CD14-positive monocyte (primary cell): ENCODE measurements around the gene HOXB5. TPM values are rescaled to one million over a fixed set of nuclear protein-coding genes. Genes with fewer than 3 reads are reported as not detected.
A peak's percentile ranks its signal among the peaks of the same experiment; 100 is the strongest.

ENCODE experiments used
- DNase-seq, 3 donors: peaks; one replicate each; pipeline ENCODE4 v3.0.0-alpha.2; 2011 to 2022
- H2AFZ ChIP-seq: 2 replicates; pipeline ENCODE4 v1.6.0; 2012; ENCODE audit warnings: mild to moderate bottlenecking, low read depth, low read length, inconsistent platforms; ENCODE audit not compliant: insufficient read depth, poor library complexity, severe bottlenecking
- H3K27ac ChIP-seq, 2 donors: 1 replicate in 1 of 2; 2 replicates in 1 of 2; pipeline ENCODE4 v1.5.1; 2012 to 2013; ENCODE audit warnings: low read length in 2 of 2, control low read depth in 1 of 2, inconsistent platforms in 1 of 2, low read depth in 1 of 2, mild to moderate bottlenecking in 1 of 2
- H3K27me3 ChIP-seq, 2 donors: one replicate each; pipeline versions ENCODE4 v1.6.0 to v1.6.1; 2011 to 2013; ENCODE audit warnings: low read length in 2 of 2; ENCODE audit not compliant: control insufficient read depth in 2 of 2, insufficient read depth in 2 of 2
- H3K36me3 ChIP-seq, 2 donors: replicated peaks in 1 of 2; 1 replicate in 1 of 2; 2 replicates in 1 of 2; pipeline versions ENCODE4 v1.5.1 to v1.6.1; 2012 to 2013; ENCODE audit warnings: low read length in 2 of 2, control low read depth in 1 of 2, inconsistent platforms in 1 of 2, mild to moderate bottlenecking in 1 of 2; ENCODE audit not compliant: insufficient read depth in 2 of 2, control insufficient read depth in 1 of 2
- H3K4me1 ChIP-seq, 2 donors: 1 replicate in 1 of 2; 2 replicates in 1 of 2; pipeline versions ENCODE4 v1.5.1 to v1.6.1; 2012 to 2013; ENCODE audit warnings: low read length in 2 of 2, control low read depth in 1 of 2, inconsistent platforms in 1 of 2, mild to moderate bottlenecking in 1 of 2, moderate library complexity in 1 of 2; ENCODE audit not compliant: insufficient read depth in 2 of 2, control insufficient read depth in 1 of 2
- H3K4me2 ChIP-seq: replicated peaks from 2 replicates; pipeline ENCODE3; 2012; ENCODE audit warnings: low read length, moderate library complexity, mild to moderate bottlenecking; ENCODE audit not compliant: poor library complexity, severe bottlenecking; ENCODE audit errors: extremely low read depth
- H3K4me3 ChIP-seq, 3 experiments: fragments of 200-600 bp in 1 of 3; sonication (generic) in 1 of 3; replicated peaks in 1 of 3; 1 replicate in 2 of 3; 2 replicates in 1 of 3; pipeline ENCODE4 v1.5.1; 2011 to 2013; ENCODE audit warnings: low read length in 3 of 3, mild to moderate bottlenecking in 3 of 3, control low read depth in 2 of 3, low read depth in 2 of 3, inconsistent platforms in 1 of 3, moderate library complexity in 1 of 3
- H3K79me2 ChIP-seq: 2 replicates; pipeline ENCODE4 v1.6.0; 2012; ENCODE audit warnings: mild to moderate bottlenecking, control low read depth, inconsistent platforms, low read length, moderate library complexity; ENCODE audit not compliant: insufficient read depth
- H3K9ac ChIP-seq: 2 replicates; pipeline ENCODE4 v1.6.0; 2017; ENCODE audit warnings: low read length, mild to moderate bottlenecking; ENCODE audit not compliant: insufficient read depth, poor library complexity, severe bottlenecking
- H3K9me3 ChIP-seq, 2 donors: replicated peaks in 1 of 2; 1 replicate in 1 of 2; 2 replicates in 1 of 2; pipeline versions ENCODE4 v1.5.1 to v1.6.1; 2012 to 2013; ENCODE audit warnings: low read length in 2 of 2, control low read depth in 1 of 2; ENCODE audit not compliant: control insufficient read depth in 1 of 2, insufficient read depth in 1 of 2
- H4K20me1 ChIP-seq: 2 replicates; pipeline ENCODE4 v1.6.0; 2012; ENCODE audit warnings: mild to moderate bottlenecking, low read length, control low read depth, moderate library complexity; ENCODE audit not compliant: insufficient read depth
- H3K27ac Mint-ChIP-seq, 7 donors: one replicate each; pipeline ENCODE4 v1.8.0; 2020; ENCODE audit warnings: mild to moderate bottlenecking in 7 of 7, mixed read lengths in 7 of 7, moderate library complexity in 6 of 7, inconsistent platforms in 2 of 7
- H3K27me3 Mint-ChIP-seq, 3 donors: one replicate each; pipeline ENCODE4 v1.8.0; 2021 to 2022; ENCODE audit warnings: low read depth in 3 of 3, mild to moderate bottlenecking in 3 of 3, mixed read lengths in 3 of 3, moderate library complexity in 3 of 3, inconsistent platforms in 1 of 3
- H3K36me3 Mint-ChIP-seq, 2 donors: one replicate each; pipeline ENCODE4 v1.8.0; 2020; ENCODE audit warnings: mixed read lengths in 2 of 2, inconsistent platforms in 1 of 2, mild to moderate bottlenecking in 1 of 2
- H3K4me1 Mint-ChIP-seq: one replicate; pipeline ENCODE4 v1.8.0; 2020; ENCODE audit warnings: mild to moderate bottlenecking, mixed read lengths
- H3K4me3 Mint-ChIP-seq, 2 donors: one replicate each; pipeline ENCODE4 v1.8.0; 2020; ENCODE audit warnings: mild to moderate bottlenecking in 2 of 2, mixed read lengths in 2 of 2, moderate library complexity in 1 of 2
- H3K9me3 Mint-ChIP-seq, 7 donors: one replicate each; pipeline ENCODE4 v1.8.0; 2020 to 2022; ENCODE audit warnings: mixed read lengths in 7 of 7, mild to moderate bottlenecking in 6 of 7, moderate library complexity in 6 of 7, inconsistent platforms in 2 of 7
- WGBS: methylation state at CpG from one replicate; pipeline ENCODE4 v1.1.5; 2013; ENCODE audit warnings: missing lambda C conversion rate; ENCODE audit not compliant: insufficient coverage; 5-methylcytosine and 5-hydroxymethylcytosine counted together
- intact Hi-C, 2 donors: fragments of 100-400 bp; cut with micrococcal nuclease; formaldehyde crosslinking; loops; one replicate each; pipeline versions ENCODE4 v1.15.0 to v1.15.1; 2023
- polyA plus RNA-seq, 3 donors: library from polyadenylated mRNA; depleted of rRNA in 1 of 3; unstranded in 2 of 3; stranded (reverse) in 1 of 3; fragments of 300-500 nt in 2 of 3; fragments of >200 nt in 1 of 3; fragmentation: Illumina TruSeq in 2 of 3; gene quantifications; 1 replicate in 2 of 3; 2 replicates in 1 of 3; pipeline ENCODE4 v1.2.3, GENCODE V29; 2012 to 2021
- TF ChIP-seq, protein P1 (sequence below): fragments of 200-600 bp; IDR thresholded peaks from one replicate; pipeline ENCODE4 v1.8.0; 2022; ENCODE audit warnings: antibody characterized with exemption, mild to moderate bottlenecking

Gene HOXB5
- polyA plus RNA-seq, 3 donors, result not detected

DNA sequence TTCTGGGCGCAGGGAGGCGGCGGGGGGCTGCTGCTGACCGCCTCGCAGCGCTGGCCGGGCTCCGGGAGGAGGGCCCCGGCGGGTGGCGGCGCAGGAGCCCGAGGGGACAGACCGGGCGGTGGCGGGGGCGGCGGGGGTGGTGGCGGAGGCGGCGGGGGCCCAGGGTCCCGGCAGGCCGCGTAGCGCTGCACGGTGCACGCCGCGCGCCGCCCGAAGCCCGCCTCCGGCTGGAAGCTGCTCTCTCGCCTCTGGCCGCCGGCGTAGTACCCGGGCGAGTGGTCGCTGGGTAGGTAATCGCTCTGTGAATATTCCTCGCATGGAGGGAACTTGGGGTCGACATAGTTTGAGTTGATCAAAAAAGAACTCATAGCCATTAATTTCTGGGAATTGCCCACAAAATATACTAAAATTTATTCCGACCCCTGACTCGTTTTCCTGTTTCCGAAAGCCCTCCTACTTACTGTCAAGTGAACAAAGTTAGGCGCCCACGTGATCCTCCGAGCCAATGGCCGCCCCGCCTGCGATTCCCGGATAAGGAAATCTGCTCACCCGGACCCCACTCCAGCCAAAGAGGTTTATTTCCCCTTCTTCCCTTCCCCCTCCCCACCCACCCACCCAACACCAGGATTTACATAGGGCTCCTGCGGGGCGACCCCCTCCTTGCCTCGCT lies 15.5 kb downstream of the HOXB5 start, which contains the start of gene HOXB4:
TSS of gene HOXB4 (minus strand) at position 405 of the 670 bp plus-strand sequence. CDS start at position 374, 31 bp downstream.
- intact Hi-C loops, result no loop called here
- peaks cover 77 to 89% (median 85%) of the 10 kb centered on the region in 3 donors for H3K27me3 Mint-ChIP-seq
- TF ChIP-seq, protein P1, sequence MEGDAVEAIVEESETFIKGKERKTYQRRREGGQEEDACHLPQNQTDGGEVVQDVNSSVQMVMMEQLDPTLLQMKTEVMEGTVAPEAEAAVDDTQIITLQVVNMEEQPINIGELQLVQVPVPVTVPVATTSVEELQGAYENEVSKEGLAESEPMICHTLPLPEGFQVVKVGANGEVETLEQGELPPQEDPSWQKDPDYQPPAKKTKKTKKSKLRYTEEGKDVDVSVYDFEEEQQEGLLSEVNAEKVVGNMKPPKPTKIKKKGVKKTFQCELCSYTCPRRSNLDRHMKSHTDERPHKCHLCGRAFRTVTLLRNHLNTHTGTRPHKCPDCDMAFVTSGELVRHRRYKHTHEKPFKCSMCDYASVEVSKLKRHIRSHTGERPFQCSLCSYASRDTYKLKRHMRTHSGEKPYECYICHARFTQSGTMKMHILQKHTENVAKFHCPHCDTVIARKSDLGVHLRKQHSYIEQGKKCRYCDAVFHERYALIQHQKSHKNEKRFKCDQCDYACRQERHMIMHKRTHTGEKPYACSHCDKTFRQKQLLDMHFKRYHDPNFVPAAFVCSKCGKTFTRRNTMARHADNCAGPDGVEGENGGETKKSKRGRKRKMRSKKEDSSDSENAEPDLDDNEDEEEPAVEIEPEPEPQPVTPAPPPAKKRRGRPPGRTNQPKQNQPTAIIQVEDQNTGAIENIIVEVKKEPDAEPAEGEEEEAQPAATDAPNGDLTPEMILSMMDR, result no peak
- H3K9me3 ChIP-seq, result peaks cover 0 to 18% of the 10 kb centered on the region in 2 donors
- H3K27me3 ChIP-seq, result peaks cover 69 to 91% of the 10 kb centered on the region in 2 donors
- peak within 1 kb of the TSS; percentile 36 for H3K9ac ChIP-seq
- peaks cover 13 to 17% of the 10 kb centered on the region in 2 donors for H3K36me3 Mint-ChIP-seq
- H3K4me2 ChIP-seq, result peak within 1 kb of the TSS; percentile 99
- WGBS, result under 1% methylated on average over 31 of the region's 58 CpGs
- H3K9me3 Mint-ChIP-seq, result peaks cover 4 to 41% (median 24%) of the 10 kb centered on the region in 7 donors
- H3K36me3 ChIP-seq, result no peaks in the 10 kb centered on the region
- H3K27ac Mint-ChIP-seq, result peak within 1 kb of the TSS in 1 of 7 donors; percentile 75
- no peak within 1 kb of the TSS for H3K27ac ChIP-seq
- DNase-seq, result peak in 2 of 3 donors; percentile 41 to 56
- no peaks in the 10 kb centered on the region for H3K79me2 ChIP-seq
- peak within 1 kb of the TSS; percentile 81 to 94 for H3K4me3 Mint-ChIP-seq
- H4K20me1 ChIP-seq, result no peaks in the 10 kb centered on the region
- H3K4me1 Mint-ChIP-seq, result peaks cover 49% of the 10 kb centered on the region
- H2AFZ ChIP-seq, result peak within 1 kb of the TSS; percentile 93
- H3K4me3 ChIP-seq, result peak within 1 kb of the TSS; percentile 58 to 86 (median 62)
- H3K4me1 ChIP-seq, result peaks cover 31 to 49% of the 10 kb centered on the region in 2 donors

DNA sequence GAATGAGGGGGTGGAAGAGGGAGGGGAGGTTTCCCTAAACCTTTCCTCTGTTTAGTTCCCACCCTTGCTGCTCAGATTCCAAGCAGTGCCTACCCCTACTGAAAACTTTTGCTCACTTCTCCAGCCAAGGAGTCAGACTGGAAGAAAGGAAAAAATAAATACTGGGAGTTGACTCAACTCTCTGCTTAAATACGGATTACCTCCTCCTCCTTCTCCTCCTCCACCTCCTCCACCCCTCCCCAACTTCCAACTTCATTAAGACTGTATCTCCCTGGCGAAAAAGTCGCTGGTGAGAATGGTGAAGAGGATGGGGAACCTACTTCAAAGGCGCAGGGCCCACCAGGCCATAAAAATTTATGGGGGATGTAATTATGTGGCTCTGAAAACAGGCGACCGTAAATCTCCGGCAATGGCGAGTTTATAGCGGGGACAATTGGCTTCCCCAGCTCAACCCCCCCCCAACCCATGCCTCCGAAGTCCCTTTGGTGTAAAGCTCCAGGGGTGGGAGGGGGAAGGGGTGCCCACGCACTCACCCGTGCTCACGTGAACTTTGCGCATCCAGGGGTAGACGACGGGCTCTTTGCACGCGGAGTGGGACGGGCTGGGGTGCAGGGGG lies 16.1 kb downstream of the HOXB5 start:
- Histone ChIP-seq H3K4me1 (peaks cover 30 to 46% of the 10 kb centered on the region in 2 donors), H3K27ac (no peak overlapping the region), H2AFZ (peak overlapping the region; percentile 68), H3K27me3 (peaks cover 64 to 90% of the 10 kb centered on the region in 2 donors), H4K20me1 (no peaks in the 10 kb centered on the region), H3K4me3 (peak overlapping the region; percentile 29 to 86 (median 29)), H3K9me3 (peaks cover 0 to 14% of the 10 kb centered on the region in 2 donors), H3K9ac (no peak overlapping the region), H3K4me2 (peak overlapping the region; percentile 99), H3K36me3 (no peaks in the 10 kb centered on the region), H3K79me2 (no peaks in the 10 kb centered on the region)
- intact Hi-C loops, result no loop called here
- Mint-ChIP-seq H3K4me1 (peaks cover 46% of the 10 kb centered on the region), H3K27ac (no peak overlapping the region), H3K9me3 (peaks cover 4 to 35% (median 20%) of the 10 kb centered on the region in 7 donors), H3K36me3 (peaks cover 10 to 17% of the 10 kb centered on the region in 2 donors), H3K4me3 (peak overlapping the region; percentile 77 to 90), H3K27me3 (peaks cover 70 to 89% (median 82%) of the 10 kb centered on the region in 3 donors)
- TF ChIP-seq, protein P1, result no peak
- WGBS, result 0% methylated on average over 1 of the region's 19 CpGs
- no peak for DNase-seq
